ENCODE measurements around the gene NRN1.

The NRN1 gene

DNA sequence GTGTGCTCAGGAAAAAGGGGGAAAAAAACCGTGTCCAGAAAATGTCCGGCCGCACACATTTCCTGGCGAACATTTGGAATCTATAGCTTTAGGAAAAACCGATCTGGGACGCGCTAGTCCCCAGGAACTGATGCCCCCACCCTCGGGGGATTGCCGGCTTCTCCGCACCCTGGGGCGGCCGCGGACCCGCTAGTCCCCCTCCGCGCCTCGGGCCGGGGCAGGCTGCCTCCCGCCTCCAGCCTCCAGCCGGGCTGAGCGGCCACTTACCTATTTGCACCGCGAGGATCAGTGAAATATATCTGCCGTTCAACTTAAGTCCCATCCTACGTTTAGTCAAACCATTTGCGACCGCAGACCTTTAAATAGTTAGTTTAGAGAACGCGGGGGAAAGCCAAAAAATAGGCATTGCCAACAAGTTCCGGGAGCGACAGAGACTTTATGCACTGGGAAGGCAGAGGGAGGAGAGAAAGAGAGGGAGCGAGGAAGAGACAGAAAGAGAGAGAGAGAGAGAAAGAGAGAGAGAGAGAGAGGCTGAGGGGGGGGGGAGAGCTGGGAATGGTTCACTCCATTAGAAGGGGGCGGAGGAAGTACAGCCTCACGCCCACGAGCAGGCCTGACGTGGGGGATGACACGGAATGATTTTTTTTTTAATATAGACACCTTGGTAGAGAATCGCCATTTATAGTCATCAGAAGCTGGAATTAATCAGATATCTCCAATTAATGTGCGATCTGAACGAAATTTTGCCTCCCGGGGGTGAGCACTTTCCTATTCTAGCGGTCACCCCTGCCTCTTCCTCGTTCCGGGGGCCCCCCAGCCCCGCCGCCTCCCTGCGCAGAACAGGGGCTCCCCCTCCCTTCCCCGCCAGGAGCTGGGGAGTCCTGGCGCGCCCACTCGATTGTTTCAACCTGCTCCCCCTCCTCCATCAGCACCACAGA lies at the start of gene NRN1:
Gene NRN1 (minus strand): TSS at position 498 of the 938 bp plus-strand sequence. CDS start 176 bp downstream, at position 322.
- Histone ChIP-seq H3K4me1 (ENCODE audit: control insufficient read depth, insufficient read depth, low read length) (peaks cover 6% of the 10 kb centered on the region), H3K27ac (ENCODE audit: extremely low read depth, low read depth, low read length) (peak within 1 kb of the TSS; percentile 78), H3K36me3 (ENCODE audit: control insufficient read depth in 2 of 2, insufficient read depth in 1 of 2, low read length in 2 of 2) (peaks cover 0 to 7% of the 10 kb centered on the region in 2 experiments; a peak in 2 of 3 replicates), H3K9me3 (ENCODE audit: control insufficient read depth, insufficient read depth, low read depth, low read length) (no peaks in the 10 kb centered on the region), H3K4me3 (ENCODE audit: low read depth, low read length) (peak within 1 kb of the TSS; percentile 64)
- POLR2A ChIA-PET: interaction anchor here (0.6 to 1.9 kb wide), 5 partner anchors 10 to 536 kb away, joined by 3 to 7 read pairs (median 4); no protein-coding TSS in a partner anchor
- CTCF ChIA-PET: interaction anchor here (0.6 to 1.1 kb wide), 7 partner anchors 8 to 966 kb away, joined by 3 to 4 read pairs (median 3); no protein-coding TSS in a partner anchor
- TF ChIP-seq ZNF777 (tag by site-specific recombination; IDR thresholded peaks at IDR 0.05; ENCODE audit: borderline replicate concordance): 0 out of 2 replicates have a peak, but pooled peaks have one; percentile 28
- 0 out of 2 replicates have a peak, but pooled peaks have one; percentile 15 for TF ChIP-seq KLF7 (tag by site-specific recombination; IDR thresholded peaks at IDR 0.05; ENCODE audit: borderline replicate concordance)
- TF ChIP-seq ZNF398 (tag by site-specific recombination; IDR thresholded peaks at IDR 0.05): peak; percentile 75
- no peak for TF ChIP-seq YY2 (tag by site-specific recombination; IDR thresholded peaks at IDR 0.05)
- TF ChIP-seq, protein P1, sequence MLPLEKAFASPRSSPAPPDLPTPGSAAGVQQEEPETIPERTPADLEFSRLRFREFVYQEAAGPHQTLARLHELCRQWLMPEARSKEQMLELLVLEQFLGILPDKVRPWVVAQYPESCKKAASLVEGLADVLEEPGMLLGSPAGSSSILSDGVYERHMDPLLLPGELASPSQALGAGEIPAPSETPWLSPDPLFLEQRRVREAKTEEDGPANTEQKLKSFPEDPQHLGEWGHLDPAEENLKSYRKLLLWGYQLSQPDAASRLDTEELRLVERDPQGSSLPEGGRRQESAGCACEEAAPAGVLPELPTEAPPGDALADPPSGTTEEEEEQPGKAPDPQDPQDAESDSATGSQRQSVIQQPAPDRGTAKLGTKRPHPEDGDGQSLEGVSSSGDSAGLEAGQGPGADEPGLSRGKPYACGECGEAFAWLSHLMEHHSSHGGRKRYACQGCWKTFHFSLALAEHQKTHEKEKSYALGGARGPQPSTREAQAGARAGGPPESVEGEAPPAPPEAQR (tag by site-specific recombination; IDR thresholded peaks at IDR 0.05): 0 out of 2 replicates have a peak, but pooled peaks have one; percentile 51
- TF ChIP-seq ZNF830 (tag by site-specific recombination; IDR thresholded peaks at IDR 0.05; ENCODE audit: low read depth): no peak
- peak; percentile 17; the same call in 1 of the 2 replicates for TF ChIP-seq ZNF561 (tag by site-specific recombination; IDR thresholded peaks at IDR 0.05; ENCODE audit: borderline replicate concordance)
- TF ChIP-seq ZNF366 (tag by site-specific recombination; conservative IDR thresholded peaks at IDR 0.05): peak; percentile 65
- TF ChIP-seq ZNF2 (tag by site-specific recombination; IDR thresholded peaks at IDR 0.05): peak; percentile 56; the same call in 1 of the 2 replicates
- TF ChIP-seq ZNF433 (tag by site-specific recombination; IDR thresholded peaks at IDR 0.05; ENCODE audit: low read depth): 0 out of 2 replicates have a peak, but pooled peaks have one; percentile 5
- peak; percentile 6; the same call in 1 of the 2 replicates for TF ChIP-seq ZBTB8A (tag by site-specific recombination; IDR thresholded peaks at IDR 0.05)
- TF ChIP-seq ZBTB20 (tag by site-specific recombination; IDR thresholded peaks at IDR 0.05): peak; percentile 100
- peak; percentile 84 for TF ChIP-seq ZNF335 (tag by site-specific recombination; conservative IDR thresholded peaks at IDR 0.05)
- TF ChIP-seq KLF9 (tag by site-specific recombination; IDR thresholded peaks at IDR 0.05; ENCODE audit: low read depth): peak; percentile 74
- peak; percentile 62; the same call in 1 of the 2 replicates for TF ChIP-seq KLF8 (tag by site-specific recombination; IDR thresholded peaks at IDR 0.05)
- TF ChIP-seq ZIC2 (tag by site-specific recombination; IDR thresholded peaks at IDR 0.05): peak; percentile 41
- TF ChIP-seq, protein P2, sequence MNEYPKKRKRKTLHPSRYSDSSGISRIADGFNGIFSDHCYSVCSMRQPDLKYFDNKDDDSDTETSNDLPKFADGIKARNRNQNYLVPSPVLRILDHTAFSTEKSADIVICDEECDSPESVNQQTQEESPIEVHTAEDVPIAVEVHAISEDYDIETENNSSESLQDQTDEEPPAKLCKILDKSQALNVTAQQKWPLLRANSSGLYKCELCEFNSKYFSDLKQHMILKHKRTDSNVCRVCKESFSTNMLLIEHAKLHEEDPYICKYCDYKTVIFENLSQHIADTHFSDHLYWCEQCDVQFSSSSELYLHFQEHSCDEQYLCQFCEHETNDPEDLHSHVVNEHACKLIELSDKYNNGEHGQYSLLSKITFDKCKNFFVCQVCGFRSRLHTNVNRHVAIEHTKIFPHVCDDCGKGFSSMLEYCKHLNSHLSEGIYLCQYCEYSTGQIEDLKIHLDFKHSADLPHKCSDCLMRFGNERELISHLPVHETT (tag by site-specific recombination; IDR thresholded peaks at IDR 0.05): peak; percentile 55; the same call in 1 of the 2 replicates
- TF ChIP-seq, protein P3, sequence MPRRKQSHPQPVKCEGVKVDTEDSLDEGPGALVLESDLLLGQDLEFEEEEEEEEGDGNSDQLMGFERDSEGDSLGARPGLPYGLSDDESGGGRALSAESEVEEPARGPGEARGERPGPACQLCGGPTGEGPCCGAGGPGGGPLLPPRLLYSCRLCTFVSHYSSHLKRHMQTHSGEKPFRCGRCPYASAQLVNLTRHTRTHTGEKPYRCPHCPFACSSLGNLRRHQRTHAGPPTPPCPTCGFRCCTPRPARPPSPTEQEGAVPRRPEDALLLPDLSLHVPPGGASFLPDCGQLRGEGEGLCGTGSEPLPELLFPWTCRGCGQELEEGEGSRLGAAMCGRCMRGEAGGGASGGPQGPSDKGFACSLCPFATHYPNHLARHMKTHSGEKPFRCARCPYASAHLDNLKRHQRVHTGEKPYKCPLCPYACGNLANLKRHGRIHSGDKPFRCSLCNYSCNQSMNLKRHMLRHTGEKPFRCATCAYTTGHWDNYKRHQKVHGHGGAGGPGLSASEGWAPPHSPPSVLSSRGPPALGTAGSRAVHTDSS (tag by site-specific recombination; IDR thresholded peaks at IDR 0.05): 0 out of 2 replicates have a peak, but pooled peaks have one; percentile 5
- TF ChIP-seq, protein P4, sequence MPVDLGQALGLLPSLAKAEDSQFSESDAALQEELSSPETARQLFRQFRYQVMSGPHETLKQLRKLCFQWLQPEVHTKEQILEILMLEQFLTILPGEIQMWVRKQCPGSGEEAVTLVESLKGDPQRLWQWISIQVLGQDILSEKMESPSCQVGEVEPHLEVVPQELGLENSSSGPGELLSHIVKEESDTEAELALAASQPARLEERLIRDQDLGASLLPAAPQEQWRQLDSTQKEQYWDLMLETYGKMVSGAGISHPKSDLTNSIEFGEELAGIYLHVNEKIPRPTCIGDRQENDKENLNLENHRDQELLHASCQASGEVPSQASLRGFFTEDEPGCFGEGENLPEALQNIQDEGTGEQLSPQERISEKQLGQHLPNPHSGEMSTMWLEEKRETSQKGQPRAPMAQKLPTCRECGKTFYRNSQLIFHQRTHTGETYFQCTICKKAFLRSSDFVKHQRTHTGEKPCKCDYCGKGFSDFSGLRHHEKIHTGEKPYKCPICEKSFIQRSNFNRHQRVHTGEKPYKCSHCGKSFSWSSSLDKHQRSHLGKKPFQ (tag by site-specific recombination; IDR thresholded peaks at IDR 0.05): peak; percentile 36; the same call in 1 of the 2 replicates
- TF ChIP-seq ZXDB (tag by site-specific recombination; IDR thresholded peaks at IDR 0.05): peak; percentile 80
- peak; percentile 80 for TF ChIP-seq ZNF341 (tag by site-specific recombination; IDR thresholded peaks at IDR 0.05; ENCODE audit: low read depth)
- no peak for TF ChIP-seq ZNF677 (tag by site-specific recombination; IDR thresholded peaks at IDR 0.05)
- TF ChIP-seq, protein P5, sequence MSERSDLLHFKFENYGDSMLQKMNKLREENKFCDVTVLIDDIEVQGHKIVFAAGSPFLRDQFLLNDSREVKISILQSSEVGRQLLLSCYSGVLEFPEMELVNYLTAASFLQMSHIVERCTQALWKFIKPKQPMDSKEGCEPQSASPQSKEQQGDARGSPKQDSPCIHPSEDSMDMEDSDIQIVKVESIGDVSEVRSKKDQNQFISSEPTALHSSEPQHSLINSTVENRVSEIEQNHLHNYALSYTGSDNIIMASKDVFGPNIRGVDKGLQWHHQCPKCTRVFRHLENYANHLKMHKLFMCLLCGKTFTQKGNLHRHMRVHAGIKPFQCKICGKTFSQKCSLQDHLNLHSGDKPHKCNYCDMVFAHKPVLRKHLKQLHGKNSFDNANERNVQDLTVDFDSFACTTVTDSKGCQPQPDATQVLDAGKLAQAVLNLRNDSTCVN (tag by site-specific recombination; optimal IDR thresholded peaks at IDR 0.05): peak; percentile 20
- no peak for TF ChIP-seq ZNF473 (tag by site-specific recombination; IDR thresholded peaks at IDR 0.05)
- TF ChIP-seq ZNF548 (tag by site-specific recombination; IDR thresholded peaks at IDR 0.05): 0 out of 2 replicates have a peak, but pooled peaks have one; percentile 6
- TF ChIP-seq ZNF423 (tag by site-specific recombination; IDR thresholded peaks at IDR 0.05): peak; percentile 91
- no peak for TF ChIP-seq ZNF112 (tag by site-specific recombination; IDR thresholded peaks at IDR 0.05)
